Kidney (tissue), 14 donors: ENCODE results near the gene CYTH1. TPM values are rescaled to one million over a fixed set of nuclear protein-coding genes. Genes with fewer than 3 reads are reported as not detected.
A peak's percentile ranks its signal among the peaks of the same experiment; 100 is the strongest.

Experiments
- DNase-seq, 5 donors: peaks; one replicate each; pipeline ENCODE4 v3.0.0-alpha.2; 2013 to 2020
- FAIRE-seq: peaks from 2 replicates; lab custom pipeline; 2012; peaks lifted over from hg19 to GRCh38; lab: Jason Lieb, UNC
- H3K27ac ChIP-seq, 2 donors: one replicate each; pipeline ENCODE4 v1.7.0; 2013; ENCODE audit warnings: low read depth in 2 of 2, low read length in 2 of 2, inconsistent platforms in 1 of 2
- H3K27me3 ChIP-seq: one replicate; pipeline ENCODE4 v1.7.1; 2013; ENCODE audit warnings: low read length, inconsistent platforms; ENCODE audit not compliant: control insufficient read depth, insufficient read depth
- H3K36me3 ChIP-seq, 3 donors: one replicate each; pipeline versions ENCODE4 v1.7.0 to v1.7.1; 2013; ENCODE audit warnings: low read length in 3 of 3, control low read depth in 1 of 3, inconsistent platforms in 1 of 3; ENCODE audit not compliant: insufficient read depth in 3 of 3, control insufficient read depth in 2 of 3
- H3K4me1 ChIP-seq, 3 donors: one replicate each; pipeline versions ENCODE4 v1.7.0 to v1.7.1; 2013; ENCODE audit warnings: low read length in 3 of 3, inconsistent platforms in 1 of 3, low read depth in 1 of 3; ENCODE audit not compliant: control insufficient read depth in 2 of 3, insufficient read depth in 2 of 3
- H3K4me3 ChIP-seq, 3 donors: one replicate each; pipeline versions ENCODE4 v1.7.0 to v1.8.1; 2013; ENCODE audit warnings: low read length in 3 of 3, control low read depth in 1 of 3, inconsistent platforms in 1 of 3
- H3K9ac ChIP-seq, 3 donors: one replicate each; pipeline versions ENCODE4 v1.7.0 to v1.7.1; 2013; ENCODE audit warnings: low read length in 3 of 3, control low read depth in 1 of 3, inconsistent platforms in 1 of 3
- H3K9me3 ChIP-seq, 3 donors: one replicate each; pipeline versions ENCODE4 v1.7.0 to v1.7.1; 2013; ENCODE audit warnings: low read length in 3 of 3, control low read depth in 1 of 3, inconsistent platforms in 1 of 3; ENCODE audit not compliant: control insufficient read depth in 2 of 3, insufficient read depth in 1 of 3
- CTCF ChIP-seq: IDR thresholded peaks from 3 replicates; pipeline ENCODE4 v1.5.1; 2012; ENCODE audit warnings: mild to moderate bottlenecking, moderate library complexity, borderline replicate concordance; ENCODE audit not compliant: insufficient read depth; ENCODE audit errors: extremely low read depth
- intact Hi-C: fragments of 100-400 bp; cut with DNase I; formaldehyde crosslinking; loops from one replicate; pipeline ENCODE4 v1.11.1; 2022
- polyA plus RNA-seq: library from polyadenylated mRNA; stranded (reverse); fragments of 350-450 nt; fragmentation: Illumina TruSeq; extraction: RNeasy Lipid Tissue Mini Kit (QIAGEN cat#74804); gene quantifications from one replicate; pipeline ENCODE4 v1.2.3, GENCODE V29; 2014; ENCODE audit warnings: low read depth, low replicate concordance; ENCODE audit not compliant: insufficient read depth
- total RNA-seq: library from RNA; stranded (reverse); fragmentation: NEBNext Ultra II Directional; extraction: Animal tissue kit (Norgen Biotek cat#: 25700); gene quantifications from one replicate; pipeline ENCODE4 v1.2.1, GENCODE V29; 2021
- donor health status: control.
- donor health status: control.
- donor health status: control.
- donor health status: control.
- donor health status: control.
- donor health status: DM: yes; HTN: yes; CAD: no.
- donor health status: Normal renal cell carcinoma (clear cell type).

Gene CYTH1
- total and polyA plus RNA-seq, 2 donors from 2014 or later, result 25.3 to 59.7 TPM

DNA sequence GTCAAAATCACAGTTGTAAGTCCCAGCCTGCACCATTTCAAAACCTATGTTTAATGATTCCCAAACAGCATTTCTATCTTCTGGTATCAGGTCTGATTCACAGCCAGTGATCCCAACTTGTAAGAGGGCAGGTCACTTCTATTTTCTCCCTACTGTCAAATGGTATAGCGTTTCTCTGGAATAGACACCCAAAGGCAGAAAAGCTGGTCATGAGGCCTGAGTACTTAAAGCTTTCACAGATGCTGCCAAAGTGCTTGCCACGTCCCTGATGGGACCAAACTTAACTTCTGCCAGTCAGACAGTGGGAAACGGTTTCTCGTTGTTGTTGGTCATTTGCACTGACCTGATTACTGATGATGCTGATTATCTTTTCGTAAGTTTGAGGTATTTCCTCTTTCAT lies 43.4 kb downstream of the CYTH1 start:
- Histone ChIP-seq H3K27me3 (no peaks in the 10 kb centered on the region), H3K9me3 (no peaks in the 10 kb centered on the region), H3K9ac (no peak overlapping the region), H3K4me1 (peaks cover 0 to 19% (median 19%) of the 10 kb centered on the region in 3 donors), H3K27ac (no peak overlapping the region), H3K4me3 (no peak overlapping the region), H3K36me3 (no peaks in the 10 kb centered on the region)
- no peak for FAIRE-seq
- intact Hi-C loops, result no loop called here
- no peak for TF ChIP-seq CTCF
- DNase-seq, result no peak

DNA sequence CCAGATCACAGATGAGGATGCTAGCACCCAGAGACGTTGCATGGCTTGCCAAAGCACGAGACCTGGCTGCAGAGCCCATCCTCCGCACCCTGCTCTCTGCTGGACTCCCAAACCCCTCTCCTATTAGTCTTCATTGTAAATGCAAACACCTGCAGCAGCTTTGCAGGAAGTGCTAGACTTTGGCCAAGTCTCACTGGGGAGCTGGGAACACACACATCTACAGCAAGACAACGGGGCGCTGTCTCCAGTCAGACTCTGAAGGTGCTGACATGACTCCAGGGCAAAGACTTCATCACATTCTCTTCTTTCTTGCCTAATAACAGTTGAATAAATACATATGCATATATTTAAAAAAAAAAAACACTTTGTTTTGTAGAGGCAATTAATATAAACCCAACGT lies 43.8 kb downstream of the CYTH1 start:
- Histone ChIP-seq H3K4me3 (no peak overlapping the region), H3K27me3 (no peaks in the 10 kb centered on the region), H3K9ac (no peak overlapping the region), H3K9me3 (no peaks in the 10 kb centered on the region), H3K36me3 (no peaks in the 10 kb centered on the region), H3K27ac (no peak overlapping the region), H3K4me1 (peaks cover 0 to 22% (median 20%) of the 10 kb centered on the region in 3 donors)
- no peak for DNase-seq
- TF ChIP-seq CTCF, result no peak
- intact Hi-C loops, result no loop called here
- no peak for FAIRE-seq

DNA sequence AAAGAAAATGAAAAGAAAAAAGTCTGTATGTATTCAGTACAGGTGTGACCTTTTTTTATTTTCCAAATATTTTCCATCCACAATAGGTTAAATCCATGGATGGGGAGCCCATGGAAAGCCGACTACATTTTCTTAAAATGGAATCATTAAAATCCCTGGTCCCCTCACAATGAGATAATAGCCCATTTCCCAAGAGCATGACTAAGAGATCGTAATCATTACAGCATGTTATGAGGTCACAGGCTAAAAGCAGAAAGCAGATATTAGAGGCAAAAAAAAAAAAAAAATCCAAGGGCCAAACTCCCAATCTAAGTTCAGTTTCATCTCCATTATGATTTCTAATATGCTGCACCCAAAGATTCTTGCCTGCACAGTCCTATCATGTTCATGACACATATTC lies 44.7 kb downstream of the CYTH1 start:
- Histone ChIP-seq H3K27me3 (no peaks in the 10 kb centered on the region), H3K27ac (no peak overlapping the region), H3K4me1 (peaks cover 0 to 22% (median 20%) of the 10 kb centered on the region in 3 donors), H3K4me3 (peak overlapping the region in 1 of 3 donors; percentile 52), H3K9ac (peak overlapping the region in 1 of 3 donors; percentile 25), H3K9me3 (no peaks in the 10 kb centered on the region), H3K36me3 (no peaks in the 10 kb centered on the region)
- FAIRE-seq, result no peak
- no peak for TF ChIP-seq CTCF
- no peak for DNase-seq
- intact Hi-C loops, result no loop called here
